SK-N-SH treated with all-trans-retinoic acid at 6 μM for 48 hours (cell line): ENCODE data around the gene C7orf25.

ENCODE experiments used
- ATAC-seq: fragments of 200-7000 bp; cut with Tn5 transposase; 3 replicates; pipeline ENCODE4 v1.9.1; 2020; ENCODE audit warnings: mild to moderate bottlenecking, moderate library complexity
- ARNTL ChIP-seq: fragments of 450-650 bp; formaldehyde crosslinking; IDR thresholded peaks from 2 replicates; pipeline ENCODE4 v1.5.0; 2020; ENCODE audit warnings: low read depth, mild to moderate bottlenecking, moderate library complexity, borderline replicate concordance
- BACH2 ChIP-seq: fragments of 250-450 bp; sonication (Bioruptor Pico); IDR thresholded peaks from 2 replicates; pipeline ENCODE4 v1.9.0; 2021; ENCODE audit warnings: mild to moderate bottlenecking, borderline replicate concordance
- CSDC2 ChIP-seq: fragments of 250-450 bp; sonication (Bioruptor Pico); IDR thresholded peaks from 2 replicates; pipeline ENCODE4 v1.5.0; 2020; ENCODE audit warnings: mild to moderate bottlenecking, moderate library complexity
- ESRRG ChIP-seq: fragments of 250-450 bp; sonication (Bioruptor Pico); IDR thresholded peaks from 2 replicates; pipeline ENCODE4 v1.6.1; 2021; ENCODE audit warnings: mild to moderate bottlenecking
- GLIS3 ChIP-seq: fragments of 250-450 bp; sonication (Bioruptor Pico); IDR thresholded peaks from 2 replicates; pipeline ENCODE4 v1.5.0; 2020; ENCODE audit warnings: mild to moderate bottlenecking, moderate library complexity
- ISL1 ChIP-seq: fragments of 250-450 bp; sonication (Bioruptor Pico); IDR thresholded peaks from 2 replicates; pipeline ENCODE4 v2.1.2; 2022; ENCODE audit warnings: mild to moderate bottlenecking, moderate library complexity
- OSR1 ChIP-seq: fragments of 250-450 bp; sonication (Bioruptor Pico); IDR thresholded peaks from 2 replicates; pipeline ENCODE4 v1.8.0; 2022; ENCODE audit warnings: moderate library complexity, mild to moderate bottlenecking, inconsistent platforms
- PPARA ChIP-seq: fragments of 250-450 bp; sonication (Bioruptor Pico); IDR thresholded peaks from 2 replicates; pipeline ENCODE4 v1.5.0; 2020; ENCODE audit warnings: mild to moderate bottlenecking, borderline replicate concordance
- RARB ChIP-seq: fragments of 250-450 bp; sonication (Bioruptor Pico); IDR thresholded peaks from 2 replicates; pipeline ENCODE4 v1.8.0; 2021; ENCODE audit warnings: mild to moderate bottlenecking, moderate library complexity
- SNAI2 ChIP-seq: fragments of 250-450 bp; sonication (Bioruptor Pico); IDR thresholded peaks from 2 replicates; pipeline ENCODE4 v1.5.0; 2020; ENCODE audit warnings: mild to moderate bottlenecking, moderate library complexity
- TCF4 ChIP-seq: fragments of 250-450 bp; sonication (Bioruptor Pico); IDR thresholded peaks from 2 replicates; pipeline ENCODE4 v1.8.0; 2021; ENCODE audit warnings: mild to moderate bottlenecking, moderate library complexity, borderline replicate concordance
- TOX ChIP-seq: fragments of 250-450 bp; sonication (Bioruptor Pico); IDR thresholded peaks from 2 replicates; pipeline ENCODE4 v1.8.0; 2021; ENCODE audit warnings: mild to moderate bottlenecking, moderate library complexity, borderline replicate concordance
- ZC3H10 ChIP-seq: fragments of 250-450 bp; sonication (Bioruptor Pico); IDR thresholded peaks from 2 replicates; pipeline ENCODE4 v1.5.1; 2021; ENCODE audit warnings: mild to moderate bottlenecking, moderate library complexity
- ZFP3 ChIP-seq: fragments of 250-450 bp; sonication (Bioruptor Pico); IDR thresholded peaks from 2 replicates; pipeline ENCODE4 v1.5.0; 2020; ENCODE audit warnings: mild to moderate bottlenecking, moderate library complexity
- ZFP30 ChIP-seq: fragments of 450-650 bp; formaldehyde crosslinking; IDR thresholded peaks from 2 replicates; pipeline ENCODE4 v1.5.0; 2022; ENCODE audit warnings: mild to moderate bottlenecking, moderate library complexity
- ZNF565 ChIP-seq: fragments of 450-650 bp; formaldehyde crosslinking; conservative IDR thresholded peaks from 2 replicates; pipeline ENCODE4 v1.5.0; 2020; ENCODE audit warnings: low read depth, mild to moderate bottlenecking, moderate library complexity
- ZNF70 ChIP-seq: fragments of 450-650 bp; formaldehyde crosslinking; IDR thresholded peaks from 2 replicates; pipeline ENCODE4 v1.5.0; 2020; ENCODE audit warnings: mild to moderate bottlenecking, moderate library complexity
- ZNF8 ChIP-seq: fragments of 450-650 bp; formaldehyde crosslinking; IDR thresholded peaks from 2 replicates; pipeline ENCODE4 v1.5.0; 2020; ENCODE audit warnings: mild to moderate bottlenecking, moderate library complexity
- TF ChIP-seq, protein P1 (sequence below): fragments of 250-450 bp; sonication (Bioruptor Pico); IDR thresholded peaks from 2 replicates; pipeline ENCODE4 v1.8.0; 2020; ENCODE audit warnings: mild to moderate bottlenecking, moderate library complexity, borderline replicate concordance
- TF ChIP-seq, protein P2 (sequence below): fragments of 250-450 bp; sonication (Bioruptor Pico); IDR thresholded peaks from 2 replicates; pipeline ENCODE4 v1.5.1; 2021; ENCODE audit warnings: mild to moderate bottlenecking, moderate library complexity
- TF ChIP-seq, protein P3 (sequence below): fragments of 250-450 bp; sonication (Bioruptor Pico); IDR thresholded peaks from 2 replicates; pipeline ENCODE4 v1.5.1; 2020; ENCODE audit warnings: low read depth, mild to moderate bottlenecking, moderate library complexity
- TF ChIP-seq, protein P4 (sequence below): fragments of 250-450 bp; sonication (Bioruptor Pico); IDR thresholded peaks from 2 replicates; pipeline ENCODE4 v1.5.0; 2020; ENCODE audit warnings: mild to moderate bottlenecking, moderate library complexity

The C7orf25 gene

GRCh38 chr7:42959549-42959948 is 47.7 kb upstream of the C7orf25 start:
- ATAC-seq, result no peak
- no peak for TF ChIP-seq ESRRG (CRISPR knock-in tag)
- no peak for TF ChIP-seq SNAI2 (CRISPR knock-in tag)
- TF ChIP-seq GLIS3, result no peak
- no peak for TF ChIP-seq PPARA (CRISPR knock-in tag)
- TF ChIP-seq BACH2, result no peak
- no peak for TF ChIP-seq OSR1 (CRISPR knock-in tag)
- no peak for TF ChIP-seq ZNF70
- TF ChIP-seq ISL1 (CRISPR knock-in tag), result no peak
- no peak for TF ChIP-seq TCF4
- TF ChIP-seq, protein P1, sequence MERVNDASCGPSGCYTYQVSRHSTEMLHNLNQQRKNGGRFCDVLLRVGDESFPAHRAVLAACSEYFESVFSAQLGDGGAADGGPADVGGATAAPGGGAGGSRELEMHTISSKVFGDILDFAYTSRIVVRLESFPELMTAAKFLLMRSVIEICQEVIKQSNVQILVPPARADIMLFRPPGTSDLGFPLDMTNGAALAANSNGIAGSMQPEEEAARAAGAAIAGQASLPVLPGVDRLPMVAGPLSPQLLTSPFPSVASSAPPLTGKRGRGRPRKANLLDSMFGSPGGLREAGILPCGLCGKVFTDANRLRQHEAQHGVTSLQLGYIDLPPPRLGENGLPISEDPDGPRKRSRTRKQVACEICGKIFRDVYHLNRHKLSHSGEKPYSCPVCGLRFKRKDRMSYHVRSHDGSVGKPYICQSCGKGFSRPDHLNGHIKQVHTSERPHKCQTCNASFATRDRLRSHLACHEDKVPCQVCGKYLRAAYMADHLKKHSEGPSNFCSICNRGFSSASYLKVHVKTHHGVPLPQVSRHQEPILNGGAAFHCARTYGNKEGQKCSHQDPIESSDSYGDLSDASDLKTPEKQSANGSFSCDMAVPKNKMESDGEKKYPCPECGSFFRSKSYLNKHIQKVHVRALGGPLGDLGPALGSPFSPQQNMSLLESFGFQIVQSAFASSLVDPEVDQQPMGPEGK (CRISPR knock-in tag), result no peak
- TF ChIP-seq ARNTL (CRISPR knock-in tag), result no peak
- TF ChIP-seq ZC3H10 (CRISPR knock-in tag), result no peak
- TF ChIP-seq ZNF565 (CRISPR knock-in tag), result no peak
- TF ChIP-seq CSDC2 (CRISPR knock-in tag), result no peak
- TF ChIP-seq ZNF8, result no peak

DNA sequence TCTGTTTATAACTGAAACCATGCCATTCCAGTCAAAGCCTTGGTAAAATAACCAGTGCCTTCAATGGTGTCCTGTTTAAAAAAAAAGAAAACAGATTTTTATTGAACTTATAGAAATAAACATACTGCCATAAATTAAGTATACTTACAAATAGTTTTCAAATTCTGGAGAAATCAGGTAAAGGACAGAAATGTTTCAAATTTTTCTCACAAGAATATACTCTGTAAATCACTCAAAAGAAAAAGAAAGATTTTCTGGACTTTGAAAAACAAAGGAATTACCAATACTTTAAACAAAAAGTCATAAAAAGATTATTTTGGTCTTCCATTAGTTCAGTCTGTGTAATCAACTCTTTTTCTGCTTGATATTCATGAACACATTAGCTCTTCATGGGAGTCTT is 44.2 kb upstream of the C7orf25 start:
- no peak for ATAC-seq
- no peak for TF ChIP-seq ESRRG (CRISPR knock-in tag)
- TF ChIP-seq, protein P1 (CRISPR knock-in tag), result no peak
- TF ChIP-seq GLIS3, result no peak
- TF ChIP-seq ZNF70, result no peak
- no peak for TF ChIP-seq RARB (CRISPR knock-in tag)
- no peak for TF ChIP-seq BACH2
- TF ChIP-seq, protein P2, sequence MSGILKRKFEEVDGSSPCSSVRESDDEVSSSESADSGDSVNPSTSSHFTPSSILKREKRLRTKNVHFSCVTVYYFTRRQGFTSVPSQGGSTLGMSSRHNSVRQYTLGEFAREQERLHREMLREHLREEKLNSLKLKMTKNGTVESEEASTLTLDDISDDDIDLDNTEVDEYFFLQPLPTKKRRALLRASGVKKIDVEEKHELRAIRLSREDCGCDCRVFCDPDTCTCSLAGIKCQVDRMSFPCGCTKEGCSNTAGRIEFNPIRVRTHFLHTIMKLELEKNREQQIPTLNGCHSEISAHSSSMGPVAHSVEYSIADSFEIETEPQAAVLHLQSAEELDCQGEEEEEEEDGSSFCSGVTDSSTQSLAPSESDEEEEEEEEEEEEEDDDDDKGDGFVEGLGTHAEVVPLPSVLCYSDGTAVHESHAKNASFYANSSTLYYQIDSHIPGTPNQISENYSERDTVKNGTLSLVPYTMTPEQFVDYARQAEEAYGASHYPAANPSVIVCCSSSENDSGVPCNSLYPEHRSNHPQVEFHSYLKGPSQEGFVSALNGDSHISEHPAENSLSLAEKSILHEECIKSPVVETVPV (CRISPR knock-in tag), result no peak
- no peak for TF ChIP-seq ZNF565 (CRISPR knock-in tag)
- TF ChIP-seq TCF4, result no peak
- no peak for TF ChIP-seq PPARA (CRISPR knock-in tag)
- no peak for TF ChIP-seq ZFP3 (CRISPR knock-in tag)
- TF ChIP-seq, protein P3, sequence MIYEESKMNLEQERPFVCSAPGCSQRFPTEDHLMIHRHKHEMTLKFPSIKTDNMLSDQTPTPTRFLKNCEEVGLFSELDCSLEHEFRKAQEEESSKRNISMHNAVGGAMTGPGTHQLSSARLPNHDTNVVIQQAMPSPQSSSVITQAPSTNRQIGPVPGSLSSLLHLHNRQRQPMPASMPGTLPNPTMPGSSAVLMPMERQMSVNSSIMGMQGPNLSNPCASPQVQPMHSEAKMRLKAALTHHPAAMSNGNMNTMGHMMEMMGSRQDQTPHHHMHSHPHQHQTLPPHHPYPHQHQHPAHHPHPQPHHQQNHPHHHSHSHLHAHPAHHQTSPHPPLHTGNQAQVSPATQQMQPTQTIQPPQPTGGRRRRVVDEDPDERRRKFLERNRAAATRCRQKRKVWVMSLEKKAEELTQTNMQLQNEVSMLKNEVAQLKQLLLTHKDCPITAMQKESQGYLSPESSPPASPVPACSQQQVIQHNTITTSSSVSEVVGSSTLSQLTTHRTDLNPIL (CRISPR knock-in tag), result no peak
- no peak for TF ChIP-seq ZC3H10 (CRISPR knock-in tag)

DNA sequence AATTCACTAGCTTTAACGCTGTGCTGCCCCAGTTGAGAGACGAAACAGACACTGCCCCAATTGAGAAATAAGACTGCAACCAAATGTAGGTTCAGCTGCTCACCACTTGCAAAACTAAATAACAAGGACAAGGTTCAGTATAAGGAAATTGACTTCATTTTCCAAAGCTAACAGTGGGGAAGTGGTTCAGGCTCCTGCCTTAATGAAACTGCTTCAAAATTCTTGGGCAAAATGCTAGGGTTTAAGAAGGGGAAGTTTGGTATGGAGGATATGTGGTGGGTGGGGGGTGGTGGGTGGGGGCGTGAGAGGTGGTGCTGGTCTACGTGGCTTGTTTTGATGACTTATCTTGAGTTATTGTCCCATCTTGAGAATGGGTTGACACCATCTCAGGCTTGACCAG is 42.1 kb upstream of the C7orf25 start:
- TF ChIP-seq ZNF8 (no peak), TCF4 (no peak), ZFP30 (CRISPR knock-in tag) (no peak), ZNF565 (CRISPR knock-in tag) (no peak), ZNF70 (no peak), PPARA (CRISPR knock-in tag) (no peak), ZFP3 (CRISPR knock-in tag) (no peak), TOX (no peak), ISL1 (CRISPR knock-in tag) (no peak)
- TF ChIP-seq, protein P2 (CRISPR knock-in tag), result no peak
- TF ChIP-seq, protein P1 (CRISPR knock-in tag), result no peak
- TF ChIP-seq, protein P4, sequence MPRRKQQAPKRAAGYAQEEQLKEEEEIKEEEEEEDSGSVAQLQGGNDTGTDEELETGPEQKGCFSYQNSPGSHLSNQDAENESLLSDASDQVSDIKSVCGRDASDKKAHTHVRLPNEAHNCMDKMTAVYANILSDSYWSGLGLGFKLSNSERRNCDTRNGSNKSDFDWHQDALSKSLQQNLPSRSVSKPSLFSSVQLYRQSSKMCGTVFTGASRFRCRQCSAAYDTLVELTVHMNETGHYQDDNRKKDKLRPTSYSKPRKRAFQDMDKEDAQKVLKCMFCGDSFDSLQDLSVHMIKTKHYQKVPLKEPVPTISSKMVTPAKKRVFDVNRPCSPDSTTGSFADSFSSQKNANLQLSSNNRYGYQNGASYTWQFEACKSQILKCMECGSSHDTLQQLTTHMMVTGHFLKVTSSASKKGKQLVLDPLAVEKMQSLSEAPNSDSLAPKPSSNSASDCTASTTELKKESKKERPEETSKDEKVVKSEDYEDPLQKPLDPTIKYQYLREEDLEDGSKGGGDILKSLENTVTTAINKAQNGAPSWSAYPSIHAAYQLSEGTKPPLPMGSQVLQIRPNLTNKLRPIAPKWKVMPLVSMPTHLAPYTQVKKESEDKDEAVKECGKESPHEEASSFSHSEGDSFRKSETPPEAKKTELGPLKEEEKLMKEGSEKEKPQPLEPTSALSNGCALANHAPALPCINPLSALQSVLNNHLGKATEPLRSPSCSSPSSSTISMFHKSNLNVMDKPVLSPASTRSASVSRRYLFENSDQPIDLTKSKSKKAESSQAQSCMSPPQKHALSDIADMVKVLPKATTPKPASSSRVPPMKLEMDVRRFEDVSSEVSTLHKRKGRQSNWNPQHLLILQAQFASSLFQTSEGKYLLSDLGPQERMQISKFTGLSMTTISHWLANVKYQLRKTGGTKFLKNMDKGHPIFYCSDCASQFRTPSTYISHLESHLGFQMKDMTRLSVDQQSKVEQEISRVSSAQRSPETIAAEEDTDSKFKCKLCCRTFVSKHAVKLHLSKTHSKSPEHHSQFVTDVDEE (CRISPR knock-in tag), result no peak
- TF ChIP-seq, all 23 proteins: peak for 0
- no peak for ATAC-seq
